Measurements from ENCODE around the gene NDUFAF3.
A peak's percentile ranks its signal among the peaks of the same experiment; 100 is the strongest.

NDUFAF3 gene

DNA sequence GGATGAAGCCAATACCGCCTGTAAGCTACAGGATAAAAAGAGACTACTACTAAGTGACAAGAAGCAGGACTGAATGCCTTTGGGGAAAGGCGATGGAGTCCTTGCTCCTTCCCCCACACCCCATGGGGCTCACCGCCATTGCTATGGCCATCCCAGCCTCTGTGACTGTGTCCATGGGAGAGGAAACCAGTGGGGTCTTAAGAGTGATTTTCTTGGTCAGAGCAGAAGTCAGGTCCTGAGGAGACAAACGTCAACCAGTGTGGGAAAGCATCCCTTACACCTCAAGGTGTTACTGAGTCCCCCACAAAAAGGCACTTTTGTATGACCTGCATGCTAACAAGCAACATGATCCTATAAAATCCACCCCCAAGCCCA lies 6.4 kb downstream of the NDUFAF3 start:
- no peak for TF ChIP-seq ZNF544 (tag by site-specific recombination; IDR thresholded peaks at IDR 0.05)
- TF ChIP-seq OSR2 (tag by site-specific recombination; IDR thresholded peaks at IDR 0.05): no peak
- no peak for TF ChIP-seq ZFP41 (tag by site-specific recombination; IDR thresholded peaks at IDR 0.05; ENCODE audit: borderline replicate concordance)
- TF ChIP-seq ZNF112 (tag by site-specific recombination; IDR thresholded peaks at IDR 0.05): no peak
- TF ChIP-seq, protein P1, sequence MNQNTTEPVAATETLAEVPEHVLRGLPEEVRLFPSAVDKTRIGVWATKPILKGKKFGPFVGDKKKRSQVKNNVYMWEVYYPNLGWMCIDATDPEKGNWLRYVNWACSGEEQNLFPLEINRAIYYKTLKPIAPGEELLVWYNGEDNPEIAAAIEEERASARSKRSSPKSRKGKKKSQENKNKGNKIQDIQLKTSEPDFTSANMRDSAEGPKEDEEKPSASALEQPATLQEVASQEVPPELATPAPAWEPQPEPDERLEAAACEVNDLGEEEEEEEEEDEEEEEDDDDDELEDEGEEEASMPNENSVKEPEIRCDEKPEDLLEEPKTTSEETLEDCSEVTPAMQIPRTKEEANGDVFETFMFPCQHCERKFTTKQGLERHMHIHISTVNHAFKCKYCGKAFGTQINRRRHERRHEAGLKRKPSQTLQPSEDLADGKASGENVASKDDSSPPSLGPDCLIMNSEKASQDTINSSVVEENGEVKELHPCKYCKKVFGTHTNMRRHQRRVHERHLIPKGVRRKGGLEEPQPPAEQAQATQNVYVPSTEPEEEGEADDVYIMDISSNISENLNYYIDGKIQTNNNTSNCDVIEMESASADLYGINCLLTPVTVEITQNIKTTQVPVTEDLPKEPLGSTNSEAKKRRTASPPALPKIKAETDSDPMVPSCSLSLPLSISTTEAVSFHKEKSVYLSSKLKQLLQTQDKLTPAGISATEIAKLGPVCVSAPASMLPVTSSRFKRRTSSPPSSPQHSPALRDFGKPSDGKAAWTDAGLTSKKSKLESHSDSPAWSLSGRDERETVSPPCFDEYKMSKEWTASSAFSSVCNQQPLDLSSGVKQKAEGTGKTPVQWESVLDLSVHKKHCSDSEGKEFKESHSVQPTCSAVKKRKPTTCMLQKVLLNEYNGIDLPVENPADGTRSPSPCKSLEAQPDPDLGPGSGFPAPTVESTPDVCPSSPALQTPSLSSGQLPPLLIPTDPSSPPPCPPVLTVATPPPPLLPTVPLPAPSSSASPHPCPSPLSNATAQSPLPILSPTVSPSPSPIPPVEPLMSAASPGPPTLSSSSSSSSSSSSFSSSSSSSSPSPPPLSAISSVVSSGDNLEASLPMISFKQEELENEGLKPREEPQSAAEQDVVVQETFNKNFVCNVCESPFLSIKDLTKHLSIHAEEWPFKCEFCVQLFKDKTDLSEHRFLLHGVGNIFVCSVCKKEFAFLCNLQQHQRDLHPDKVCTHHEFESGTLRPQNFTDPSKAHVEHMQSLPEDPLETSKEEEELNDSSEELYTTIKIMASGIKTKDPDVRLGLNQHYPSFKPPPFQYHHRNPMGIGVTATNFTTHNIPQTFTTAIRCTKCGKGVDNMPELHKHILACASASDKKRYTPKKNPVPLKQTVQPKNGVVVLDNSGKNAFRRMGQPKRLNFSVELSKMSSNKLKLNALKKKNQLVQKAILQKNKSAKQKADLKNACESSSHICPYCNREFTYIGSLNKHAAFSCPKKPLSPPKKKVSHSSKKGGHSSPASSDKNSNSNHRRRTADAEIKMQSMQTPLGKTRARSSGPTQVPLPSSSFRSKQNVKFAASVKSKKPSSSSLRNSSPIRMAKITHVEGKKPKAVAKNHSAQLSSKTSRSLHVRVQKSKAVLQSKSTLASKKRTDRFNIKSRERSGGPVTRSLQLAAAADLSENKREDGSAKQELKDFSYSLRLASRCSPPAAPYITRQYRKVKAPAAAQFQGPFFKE (tag by site-specific recombination; IDR thresholded peaks at IDR 0.05; ENCODE audit: borderline replicate concordance): no peak
- no peak for TF ChIP-seq ZNF830 (tag by site-specific recombination; IDR thresholded peaks at IDR 0.05; ENCODE audit: low read depth)
- TF ChIP-seq ZNF391 (tag by site-specific recombination; IDR thresholded peaks at IDR 0.05; ENCODE audit: borderline replicate concordance, low read depth): no peak
- TF ChIP-seq, protein P2, sequence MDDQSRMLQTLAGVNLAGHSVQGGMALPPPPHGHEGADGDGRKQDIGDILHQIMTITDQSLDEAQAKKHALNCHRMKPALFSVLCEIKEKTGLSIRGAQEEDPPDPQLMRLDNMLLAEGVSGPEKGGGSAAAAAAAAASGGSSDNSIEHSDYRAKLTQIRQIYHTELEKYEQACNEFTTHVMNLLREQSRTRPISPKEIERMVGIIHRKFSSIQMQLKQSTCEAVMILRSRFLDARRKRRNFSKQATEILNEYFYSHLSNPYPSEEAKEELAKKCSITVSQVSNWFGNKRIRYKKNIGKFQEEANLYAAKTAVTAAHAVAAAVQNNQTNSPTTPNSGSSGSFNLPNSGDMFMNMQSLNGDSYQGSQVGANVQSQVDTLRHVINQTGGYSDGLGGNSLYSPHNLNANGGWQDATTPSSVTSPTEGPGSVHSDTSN (CRISPR knock-in tag; IDR thresholded peaks at IDR 0.05): no peak
- no peak for TF ChIP-seq ZNF555 (tag by site-specific recombination; conservative IDR thresholded peaks at IDR 0.05)
- no peak for TF ChIP-seq SP2 (tag by site-specific recombination; IDR thresholded peaks at IDR 0.05)
- no peak for TF ChIP-seq ZNF146 (tag by site-specific recombination; IDR thresholded peaks at IDR 0.05)
- no peak for TF ChIP-seq ZNF239 (tag by site-specific recombination; IDR thresholded peaks at IDR 0.05)
- no peak for TF ChIP-seq ZNF670 (tag by site-specific recombination; IDR thresholded peaks at IDR 0.05; ENCODE audit: low read depth)
- TF ChIP-seq ZFP37 (tag by site-specific recombination; IDR thresholded peaks at IDR 0.05): no peak
- no peak for TF ChIP-seq ZNF571 (tag by site-specific recombination; IDR thresholded peaks at IDR 0.05)
- TF ChIP-seq HOXC10 (CRISPR knock-in tag; IDR thresholded peaks at IDR 0.05): no peak
- TF ChIP-seq ZNF248 (tag by site-specific recombination; IDR thresholded peaks at IDR 0.05): no peak
- ChIA-PET CTCF (interaction anchor here (1.1 kb wide), 1 partner anchor 41 kb away, joined by 3 read pairs; no protein-coding TSS in a partner anchor), POLR2A (interaction anchor here (1.6 to 1.9 kb wide), 4 partner anchors 8 to 441 kb away, joined by 5 to 28 read pairs (median 14); partner anchors contain the start of genes QRICH1 and WDR6)
- H3K9me3 ChIP-seq (ENCODE audit: control insufficient read depth, insufficient read depth, low read depth, low read length): no peaks in the 10 kb centered on the region
- H3K4me1 ChIP-seq (ENCODE audit: control insufficient read depth, insufficient read depth, low read length): no peaks in the 10 kb centered on the region
- H3K4me3 ChIP-seq (ENCODE audit: low read depth, low read length): peak overlapping the region; percentile 83
- no peak overlapping the region; the same call in 1 of the 2 replicates for H3K27ac ChIP-seq (ENCODE audit: extremely low read depth, low read depth, low read length)
- H3K36me3 ChIP-seq (ENCODE audit: control insufficient read depth in 2 of 2, insufficient read depth in 1 of 2, low read length in 2 of 2): peaks cover 0 to 91% of the 10 kb centered on the region in 2 experiments; a peak in 2 of 3 replicates

DNA sequence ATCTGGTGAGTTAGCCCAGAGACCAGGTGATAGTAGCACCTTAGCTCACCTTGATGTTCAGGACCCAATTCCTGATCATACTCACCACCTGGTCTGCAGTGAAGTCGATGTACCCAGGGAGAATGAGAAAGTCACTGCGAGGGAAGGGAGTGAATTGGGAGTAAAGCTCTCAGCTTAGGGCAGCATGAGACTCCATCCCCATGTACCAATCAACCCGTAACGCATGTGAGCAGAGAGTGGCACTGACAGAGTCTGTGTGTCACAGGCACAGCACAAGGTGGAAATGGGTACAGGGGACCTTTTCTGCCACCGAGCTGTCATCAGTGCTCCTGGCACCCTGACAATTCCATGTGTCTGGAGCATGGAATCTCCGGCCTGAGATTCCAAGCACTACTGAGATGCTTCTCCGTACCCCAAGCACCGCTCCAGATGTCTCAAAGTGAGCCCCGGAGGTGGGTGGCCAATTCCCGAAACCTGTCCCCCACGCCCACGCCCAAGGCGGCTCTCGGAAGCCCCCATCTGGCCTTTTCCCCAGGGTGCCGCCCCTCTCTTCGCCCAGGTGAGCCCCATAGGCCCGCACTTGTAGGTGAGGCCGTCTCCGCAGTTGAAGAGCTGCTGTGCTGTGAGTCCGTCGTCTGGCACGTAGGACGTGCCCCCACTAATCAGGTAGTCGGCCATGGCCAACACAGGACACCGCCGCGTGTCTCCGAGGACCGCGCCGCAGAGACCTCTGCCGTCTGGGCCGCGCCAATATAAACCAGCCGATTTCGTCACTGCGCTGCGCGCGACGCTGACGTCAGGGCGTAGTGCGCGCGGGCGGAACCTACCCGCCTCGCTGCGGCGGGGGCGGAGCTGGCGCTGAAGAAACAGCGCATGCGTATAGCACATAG lies 7.0 kb downstream of the NDUFAF3 start, which contains the start of gene IMPDH2:
Gene IMPDH2, minus strand, starts transcription at position 726 of the 890 bp plus-strand sequence. Its CDS starts 48 bp downstream, at position 678.
- Histone ChIP-seq H3K9me3 (ENCODE audit: control insufficient read depth, insufficient read depth, low read depth, low read length) (no peaks in the 10 kb centered on the region), H3K36me3 (ENCODE audit: control insufficient read depth in 2 of 2, insufficient read depth in 1 of 2, low read length in 2 of 2) (peaks cover 5 to 89% of the 10 kb centered on the region in 2 experiments; a peak in 2 of 3 replicates), H3K27ac (ENCODE audit: extremely low read depth, low read depth, low read length) (peak within 1 kb of the TSS; percentile 58), H3K4me3 (ENCODE audit: low read depth, low read length) (peak within 1 kb of the TSS; percentile 83), H3K4me1 (ENCODE audit: control insufficient read depth, insufficient read depth, low read length) (no peaks in the 10 kb centered on the region)
- ChIA-PET CTCF (interaction anchor here (0.5 to 1.1 kb wide), 3 partner anchors 41 to 63 kb away, joined by 3 to 5 read pairs (median 3); no protein-coding TSS in a partner anchor), POLR2A (interaction anchor here (0.6 to 1.9 kb wide), 25 partner anchors 8 to 642 kb away, joined by 3 to 28 read pairs (median 3); partner anchors contain the start of genes DALRD3, KLHDC8B, LAMB2 and P4HTM)
- TF ChIP-seq ZNF366 (tag by site-specific recombination; conservative IDR thresholded peaks at IDR 0.05) (no peak), BCL11B (tag by site-specific recombination; IDR thresholded peaks at IDR 0.05; ENCODE audit: low read depth) (no peak), ZNF529 (tag by site-specific recombination; IDR thresholded peaks at IDR 0.05; ENCODE audit: insufficient replicate concordance) (no peak), ZNF677 (tag by site-specific recombination; IDR thresholded peaks at IDR 0.05) (no peak), ZBTB48 (tag by site-specific recombination; IDR thresholded peaks at IDR 0.05) (no peak), MYNN (tag by site-specific recombination; IDR thresholded peaks at IDR 0.05; ENCODE audit: borderline replicate concordance) (no peak)
- TF ChIP-seq, protein P3, sequence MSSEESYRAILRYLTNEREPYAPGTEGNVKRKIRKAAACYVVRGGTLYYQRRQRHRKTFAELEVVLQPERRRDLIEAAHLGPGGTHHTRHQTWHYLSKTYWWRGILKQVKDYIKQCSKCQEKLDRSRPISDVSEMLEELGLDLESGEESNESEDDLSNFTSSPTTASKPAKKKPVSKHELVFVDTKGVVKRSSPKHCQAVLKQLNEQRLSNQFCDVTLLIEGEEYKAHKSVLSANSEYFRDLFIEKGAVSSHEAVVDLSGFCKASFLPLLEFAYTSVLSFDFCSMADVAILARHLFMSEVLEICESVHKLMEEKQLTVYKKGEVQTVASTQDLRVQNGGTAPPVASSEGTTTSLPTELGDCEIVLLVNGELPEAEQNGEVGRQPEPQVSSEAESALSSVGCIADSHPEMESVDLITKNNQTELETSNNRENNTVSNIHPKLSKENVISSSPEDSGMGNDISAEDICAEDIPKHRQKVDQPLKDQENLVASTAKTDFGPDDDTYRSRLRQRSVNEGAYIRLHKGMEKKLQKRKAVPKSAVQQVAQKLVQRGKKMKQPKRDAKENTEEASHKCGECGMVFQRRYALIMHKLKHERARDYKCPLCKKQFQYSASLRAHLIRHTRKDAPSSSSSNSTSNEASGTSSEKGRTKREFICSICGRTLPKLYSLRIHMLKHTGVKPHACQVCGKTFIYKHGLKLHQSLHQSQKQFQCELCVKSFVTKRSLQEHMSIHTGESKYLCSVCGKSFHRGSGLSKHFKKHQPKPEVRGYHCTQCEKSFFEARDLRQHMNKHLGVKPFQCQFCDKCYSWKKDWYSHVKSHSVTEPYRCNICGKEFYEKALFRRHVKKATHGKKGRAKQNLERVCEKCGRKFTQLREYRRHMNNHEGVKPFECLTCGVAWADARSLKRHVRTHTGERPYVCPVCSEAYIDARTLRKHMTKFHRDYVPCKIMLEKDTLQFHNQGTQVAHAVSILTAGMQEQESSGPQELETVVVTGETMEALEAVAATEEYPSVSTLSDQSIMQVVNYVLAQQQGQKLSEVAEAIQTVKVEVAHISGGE (tag by site-specific recombination; conservative IDR thresholded peaks at IDR 0.05; ENCODE audit: low read depth): no peak
